Measurements from ENCODE around the gene PPIL1. TPM values are rescaled to one million over a fixed set of nuclear protein-coding genes. Genes with fewer than 3 reads are reported as not detected.

The PPIL1 gene
- total RNA-seq, 4 donors from 2014 or later: 22.8 to 36.0 (median 27.5) TPM

- TF ChIP-seq CTCF (IDR thresholded peaks at IDR 0.05) (no peak), POLR2A (IDR thresholded peaks at IDR 0.05) (no peak)
- Histone ChIP-seq H3K4me1 (peaks cover 7 to 13% of the 10 kb centered on the region in 2 donors), H3K27ac (peak overlapping the region; percentile 91 to 95), H3K9me3 (no peaks in the 10 kb centered on the region), H3K4me3 (no peak overlapping the region), H3K27me3 (no peaks in the 10 kb centered on the region), H3K36me3 (no peaks in the 10 kb centered on the region)
- no peak for DNase-seq
- intact Hi-C loops (cut with DNase I; ENCODE audit: low total_unique reads): no loop called here
Measured at GRCh38 chr6:36916126-36916525, 41.5 kb upstream of the PPIL1 start.

GRCh38 chr6:36915599-36915998 is 41.0 kb upstream of the PPIL1 start:
- peak overlapping the region in 1 of 2 donors; percentile 95 for H3K27ac ChIP-seq
- H3K36me3 ChIP-seq: no peaks in the 10 kb centered on the region
- DNase-seq: no peak
- H3K9me3 ChIP-seq: no peaks in the 10 kb centered on the region
- H3K4me1 ChIP-seq: peaks cover 7 to 13% of the 10 kb centered on the region in 2 donors
- H3K4me3 ChIP-seq: no peak overlapping the region
- no peak for TF ChIP-seq CTCF (IDR thresholded peaks at IDR 0.05)
- no peak for TF ChIP-seq POLR2A (IDR thresholded peaks at IDR 0.05)
- no peaks in the 10 kb centered on the region for H3K27me3 ChIP-seq
- intact Hi-C loops (cut with DNase I; ENCODE audit: low total_unique reads): no loop called here

DNA sequence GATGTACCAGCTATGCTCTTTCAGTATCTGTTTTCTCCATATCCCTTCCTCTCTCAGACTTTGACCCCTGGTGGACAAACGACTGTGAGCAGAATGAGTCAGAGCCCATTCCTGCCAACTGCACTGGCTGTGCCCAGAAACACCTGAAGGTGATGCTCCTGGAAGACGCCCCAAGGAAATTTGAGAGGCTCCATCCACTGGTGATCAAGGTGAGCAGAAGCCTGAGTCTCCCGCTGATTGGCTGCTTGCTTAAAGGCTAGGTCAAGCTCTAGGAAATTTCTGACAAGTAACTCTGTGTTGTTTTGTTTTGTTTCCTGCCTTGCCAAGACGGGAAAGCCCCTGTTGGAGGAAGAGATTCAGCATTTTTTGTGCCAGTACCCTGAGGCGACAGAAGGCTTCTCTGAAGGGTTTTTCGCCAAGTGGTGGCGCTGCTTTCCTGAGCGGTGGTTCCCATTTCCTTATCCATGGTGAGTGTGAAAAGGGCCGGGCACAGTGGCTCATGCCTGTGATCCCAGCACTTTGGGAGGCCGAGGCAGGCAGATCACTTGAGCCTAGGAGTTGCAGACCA is 39.7 kb upstream of the PPIL1 start:
- H3K27ac ChIP-seq: no peak overlapping the region

DNA sequence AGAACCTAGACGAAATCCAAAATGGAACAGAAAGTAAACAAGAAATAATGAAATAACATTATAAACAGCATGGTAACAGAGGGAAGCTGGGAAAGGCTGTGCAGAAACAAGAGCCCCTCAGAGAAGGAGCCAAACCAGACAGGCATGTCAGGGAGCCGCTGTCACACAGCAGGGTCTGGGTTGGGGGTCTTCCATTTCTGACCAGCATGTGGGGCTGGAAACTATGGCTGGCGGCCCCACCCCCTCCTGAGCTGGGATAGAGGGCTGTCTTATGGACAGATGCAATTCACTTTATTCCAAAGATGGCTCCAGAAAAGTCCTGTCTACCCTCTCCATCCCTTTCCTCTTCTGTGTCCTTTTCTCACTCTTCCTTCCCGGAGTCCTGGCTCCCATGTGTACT is 38.5 kb upstream of the PPIL1 start:
- Histone ChIP-seq H3K27ac (no peak overlapping the region), H3K4me1 (peaks cover 2 to 4% of the 10 kb centered on the region in 2 donors), H3K9me3 (no peaks in the 10 kb centered on the region), H3K4me3 (no peak overlapping the region), H3K27me3 (no peaks in the 10 kb centered on the region), H3K36me3 (no peaks in the 10 kb centered on the region)
- no peak for DNase-seq
- TF ChIP-seq POLR2A (IDR thresholded peaks at IDR 0.05) (no peak), CTCF (IDR thresholded peaks at IDR 0.05) (no peak)
- intact Hi-C loops (cut with DNase I; ENCODE audit: low total_unique reads): no loop called here

More for the DNA sequence above, 39.7 kb upstream of the PPIL1 start:
- no peaks in the 10 kb centered on the region for H3K27me3 ChIP-seq
- H3K36me3 ChIP-seq: no peaks in the 10 kb centered on the region
- no peak for TF ChIP-seq POLR2A (IDR thresholded peaks at IDR 0.05)
- no peak for TF ChIP-seq CTCF (IDR thresholded peaks at IDR 0.05)
- intact Hi-C loops (cut with DNase I; ENCODE audit: low total_unique reads): no loop called here
- DNase-seq: no peak
- peaks cover 7 to 13% of the 10 kb centered on the region in 2 donors for H3K4me1 ChIP-seq
- H3K4me3 ChIP-seq: no peak overlapping the region
- no peaks in the 10 kb centered on the region for H3K9me3 ChIP-seq

- Histone ChIP-seq H3K27ac (peak overlapping the region in 1 of 2 donors; percentile 2), H3K9me3 (no peaks in the 10 kb centered on the region), H3K4me1 (no peaks in the 10 kb centered on the region), H3K36me3 (no peaks in the 10 kb centered on the region), H3K4me3 (no peak overlapping the region), H3K27me3 (no peaks in the 10 kb centered on the region)
- intact Hi-C loops (cut with DNase I; ENCODE audit: low total_unique reads): no loop called here
- no peak for DNase-seq
- TF ChIP-seq POLR2A (IDR thresholded peaks at IDR 0.05) (no peak), CTCF (IDR thresholded peaks at IDR 0.05) (no peak)
Measured at GRCh38 chr6:36912586-36912985, 38.0 kb upstream of the PPIL1 start.
